G401 (cell line): Measurements from ENCODE around the gene HNF4A. TPM values are rescaled to one million over a fixed set of nuclear protein-coding genes. Genes with fewer than 3 reads are reported as not detected.
"Not testable (repeated sequence)": the region's sequence is repeated elsewhere in the genome, so short reads cannot be mapped to it uniquely, and the experiment has no call there.

Experiments used
- DNase-seq: peaks from one replicate; pipeline ENCODE4 v3.0.0-alpha.2; 2015; ENCODE audit warnings: low spot score
- in situ Hi-C: cut with HindIII; loops from 2 replicates; pipeline ENCODE4 v1.10.0; 2016; ENCODE audit warnings: low sequenced_read_pairs, mixed read lengths
- total RNA-seq: library from RNA; depleted of rRNA; stranded (reverse); fragments of >200 nt; shearing (Covaris generic); gene quantifications from 2 replicates; pipeline ENCODE4 v1.2.3, GENCODE V29; 2014

The HNF4A gene
- total RNA-seq, 1 experiment from 2014 or later = 0.17 TPM

- in situ Hi-C loops = no loop called here
Observed at GRCh38 chr20:44454306-44454963, 98.9 kb downstream of the HNF4A start.

GRCh38 chr20:44455126-44455525 is 99.6 kb downstream of the HNF4A start:
- no peak for DNase-seq
- in situ Hi-C loops = no loop called here

More at GRCh38 chr20:44454306-44454963, 98.9 kb downstream of the HNF4A start:
- DNase-seq = no peak

GRCh38 chr20:44456611-44457010 is 101.1 kb downstream of the HNF4A start:
- in situ Hi-C loops = no loop called here
- DNase-seq = no peak

GRCh38 chr20:44457016-44457415 is 101.5 kb downstream of the HNF4A start:
- in situ Hi-C loops = no loop called here
- no peak for DNase-seq

GRCh38 chr20:44459271-44459670 is 103.8 kb downstream of the HNF4A start:
- in situ Hi-C loops = no loop called here
- DNase-seq = no peak

- in situ Hi-C loops = loop anchor here (10.0 kb wide), 2 partner anchors 66 to 136 kb away; no protein-coding TSS in a partner anchor
- peak; percentile 40 for DNase-seq
Observed at GRCh38 chr20:44460795-44461141, 105.3 kb downstream of the HNF4A start.

- in situ Hi-C loops = loop anchor here (10.0 kb wide), 2 partner anchors 66 to 136 kb away; no protein-coding TSS in a partner anchor
- no peak for DNase-seq
Observed at GRCh38 chr20:44461142-44461802, 105.8 kb downstream of the HNF4A start.

GRCh38 chr20:44461803-44462174 is 106.3 kb downstream of the HNF4A start:
- DNase-seq = no peak
- in situ Hi-C loops = loop anchor here (10.0 kb wide), 2 partner anchors 67 to 137 kb away; no protein-coding TSS in a partner anchor

GRCh38 chr20:44463466-44463865 is 108.0 kb downstream of the HNF4A start:
- in situ Hi-C loops = loop anchor here (10.0 kb wide), 2 partner anchors 69 to 139 kb away; no protein-coding TSS in a partner anchor
- DNase-seq = no peak

- in situ Hi-C loops = loop anchor here (10.0 kb wide), 2 partner anchors 70 to 140 kb away; no protein-coding TSS in a partner anchor
- DNase-seq = no peak
Observed at GRCh38 chr20:44464514-44464913, 109.0 kb downstream of the HNF4A start.

- peak; percentile 13 for DNase-seq
- in situ Hi-C loops = loop anchor here (10.0 kb wide), 2 partner anchors 70 to 140 kb away; no protein-coding TSS in a partner anchor
Observed at GRCh38 chr20:44465001-44465560, 109.6 kb downstream of the HNF4A start.

- peak; percentile 67 for DNase-seq
- in situ Hi-C loops = loop anchor here (10.0 kb wide), 2 partner anchors 73 to 143 kb away; no protein-coding TSS in a partner anchor
Observed at GRCh38 chr20:44467289-44467883, 111.9 kb downstream of the HNF4A start.

- in situ Hi-C loops = loop anchor here (10.0 kb wide), 2 partner anchors 73 to 143 kb away; no protein-coding TSS in a partner anchor
- peak; percentile 8 for DNase-seq
Observed at GRCh38 chr20:44468044-44468782, 112.7 kb downstream of the HNF4A start.

- peak; percentile 84 for DNase-seq
- in situ Hi-C loops = no loop called here
Observed at GRCh38 chr20:44470327-44470726, 114.8 kb downstream of the HNF4A start.

GRCh38 chr20:44471481-44471882 is 116.0 kb downstream of the HNF4A start:
- in situ Hi-C loops = no loop called here
- DNase-seq = peak; percentile 94

GRCh38 chr20:44472283-44472682 is 116.8 kb downstream of the HNF4A start:
- DNase-seq, in situ Hi-C loops: not testable (repeated sequence)

GRCh38 chr20:44475372-44475693 is 119.8 kb downstream of the HNF4A start:
- in situ Hi-C loops = no loop called here

GRCh38 chr20:44475694-44476560 is 120.4 kb downstream of the HNF4A start, which contains the start of gene TTPAL:
Gene TTPAL (plus strand): TSS chr20:44475874. CDS start chr20:44480000, 4,126 bp downstream.
- in situ Hi-C loops = no loop called here
- peak; percentile 90 for DNase-seq

More at GRCh38 chr20:44475372-44475693, 119.8 kb downstream of the HNF4A start:
- no peak for DNase-seq
